K562 (cell line): ENCODE measurements around the gene FAAP100. TPM values are rescaled to one million over a fixed set of nuclear protein-coding genes. Genes with fewer than 3 reads are reported as not detected.

Experiments used
- DIDO1 ChIP-seq: fragments of 450-650 bp; IDR thresholded peaks from 2 replicates; pipeline ENCODE4 v1.6.1; 2016; ENCODE audit warnings: low read depth, missing biosample characterization, missing genetic modification characterization
- ETS2 ChIP-seq: IDR thresholded peaks from 2 replicates; pipeline ENCODE4 v1.6.1; 2016; ENCODE audit warnings: borderline replicate concordance, missing genetic modification characterization, mild to moderate bottlenecking, moderate library complexity, missing compliant biosample characterization; ENCODE audit not compliant: poor library complexity, severe bottlenecking
- FOS ChIP-seq: IDR thresholded peaks from 3 replicates; pipeline ENCODE4 v1.6.1; 2011; ENCODE audit not compliant: insufficient read length; ENCODE audit errors: extremely low read depth
- GABPB1 ChIP-seq: sonication (generic); formaldehyde crosslinking; IDR thresholded peaks from 2 replicates; pipeline ENCODE4 v1.8.0; 2022; ENCODE audit warnings: mild to moderate bottlenecking, missing genetic modification reagents
- HNRNPLL ChIP-seq: fragments of 200-400 bp; formaldehyde crosslinking; IDR thresholded peaks from 2 replicates; pipeline ENCODE4 v1.6.1; 2017; ENCODE audit warnings: low read length, low read depth, mild to moderate bottlenecking; ENCODE audit not compliant: poor library complexity, severe bottlenecking
- KDM1A ChIP-seq, 2 experiments: fragments of 450-650 bp; IDR thresholded peaks; 2 replicates each; pipeline ENCODE4 v1.6.1; 2016; ENCODE audit warnings: mild to moderate bottlenecking in 2 of 2
- KDM5B ChIP-seq: fragments of 200-600 bp; sonication (generic); IDR thresholded peaks from 2 replicates; pipeline ENCODE4 v1.6.1; 2012; ENCODE audit warnings: low read depth, mild to moderate bottlenecking, moderate library complexity, low read length, control low read depth, inconsistent platforms; ENCODE audit not compliant: insufficient replicate concordance
- NR2C2 ChIP-seq, 2 experiments: fragments of 200-800 bp in 1 of 2; sonication (Bioruptor generic) in 1 of 2; sonication (generic) in 1 of 2; formaldehyde crosslinking in 1 of 2; IDR thresholded peaks; 2 replicates each; pipeline versions ENCODE4 v1.6.1 to v1.8.0; 2016 to 2022; ENCODE audit warnings: mild to moderate bottlenecking in 1 of 2, missing compliant biosample characterization in 1 of 2, missing genetic modification characterization in 1 of 2, missing genetic modification reagents in 1 of 2
- PHF20 ChIP-seq: fragments of 450-650 bp; IDR thresholded peaks from 2 replicates; pipeline ENCODE4 v1.6.1; 2018; ENCODE audit not compliant: partially characterized antibody
- POLR2AphosphoS5 ChIP-seq: IDR thresholded peaks from 2 replicates; pipeline ENCODE4 v1.6.1; 2011; ENCODE audit warnings: mild to moderate bottlenecking, low read depth, low read length, moderate library complexity; ENCODE audit not compliant: control insufficient read depth, insufficient read depth
- SLC30A9 ChIP-seq: fragments of 250-450 bp; sonication (Bioruptor Pico); IDR thresholded peaks from 2 replicates; pipeline ENCODE4 v1.8.0; 2022; ENCODE audit warnings: mild to moderate bottlenecking, moderate library complexity
- TCF7 ChIP-seq: sonication (generic); IDR thresholded peaks from 2 replicates; pipeline ENCODE4 v1.6.1; 2016; ENCODE audit warnings: antibody characterized with exemption, borderline replicate concordance
- YY1 ChIP-seq, 3 experiments: IDR thresholded peaks; 2 replicates each; pipeline ENCODE4 v1.6.1; 2011; ENCODE audit warnings: low read length in 2 of 3, mild to moderate bottlenecking in 2 of 3, moderate library complexity in 2 of 3, borderline replicate concordance in 1 of 3, control low read depth in 1 of 3, low read depth in 1 of 3; ENCODE audit not compliant: insufficient read depth in 3 of 3, insufficient replicate concordance in 2 of 3, control insufficient read depth in 1 of 3, insufficient read length in 1 of 3; ENCODE audit errors: extremely low read depth in 1 of 3
- ZFPM2 ChIP-seq: fragments of 250-450 bp; sonication (Bioruptor Pico); IDR thresholded peaks from 2 replicates; pipeline ENCODE4 v1.5.1; 2022; ENCODE audit warnings: mild to moderate bottlenecking
- ZNF79 ChIP-seq: fragments of 250-450 bp; sonication (Bioruptor Pico); IDR thresholded peaks from 2 replicates; pipeline ENCODE4 v1.4.0; 2020; ENCODE audit warnings: low read depth, mild to moderate bottlenecking, moderate library complexity
- polyA plus RNA-seq, 8 experiments: library from polyadenylated mRNA; depleted of rRNA in 4 of 8; stranded (reverse) in 5 of 8; unstranded in 3 of 8; fragments of >200 nt; fragmentation: Nextera tagmentation in 2 of 8; fragmentation: Illumina TruSeq in 1 of 8; extraction: Ambion mirVana in 2 of 8; extraction: Trizol in 1 of 8; gene quantifications; 2 replicates each; pipeline versions ENCODE4 v1.2.1 to v1.2.3, GENCODE V29; 2011 to 2014; ENCODE audit warnings: inconsistent platforms in 1 of 8, missing spikeins in 1 of 8
- total RNA-seq, 7 experiments: library from RNA; depleted of rRNA in 6 of 7; stranded (reverse); fragments of >200 nt in 6 of 7; fragmentation: Illumina TruSeq in 2 of 7; extraction: Trizol in 2 of 7; gene quantifications; 2 replicates each; pipeline versions ENCODE4 v1.2.1 to v1.2.3, GENCODE V29; 2011 to 2021; ENCODE audit warnings: low replicate concordance in 1 of 7
- TF ChIP-seq, protein P1 (sequence below), 2 experiments: fragments of 150-350 bp in 1 of 2; IDR thresholded peaks; 2 replicates each; pipeline ENCODE4 v1.6.1; 2012 to 2016; ENCODE audit warnings: low read depth in 2 of 2, low read length in 2 of 2, mild to moderate bottlenecking in 1 of 2, moderate library complexity in 1 of 2
- TF ChIP-seq, protein P2 (sequence below), 2 experiments: fragments of 200-800 bp in 1 of 2; sonication (Bioruptor generic) in 1 of 2; sonication (generic) in 1 of 2; formaldehyde crosslinking in 1 of 2; IDR thresholded peaks in 1 of 2; conservative IDR thresholded peaks in 1 of 2; 2 replicates each; pipeline versions ENCODE4 v1.5.0 to v1.6.1; 2016 to 2020; ENCODE audit warnings: missing compliant biosample characterization in 1 of 2, missing genetic modification characterization in 1 of 2, missing genetic modification reagents in 1 of 2
- TF ChIP-seq, protein P3 (sequence below): fragments of 450-650 bp; IDR thresholded peaks from 2 replicates; pipeline ENCODE4 v1.6.1; 2014; ENCODE audit warnings: low read depth, mild to moderate bottlenecking, moderate library complexity, borderline replicate concordance

The FAAP100 gene
- total and polyA plus RNA-seq, 9 of the 15 experiments (the other 6 are each of a cell fraction or from before 2014, with no cell fraction given), result 0.31 to 51.2 (median 12.6) TPM

DNA sequence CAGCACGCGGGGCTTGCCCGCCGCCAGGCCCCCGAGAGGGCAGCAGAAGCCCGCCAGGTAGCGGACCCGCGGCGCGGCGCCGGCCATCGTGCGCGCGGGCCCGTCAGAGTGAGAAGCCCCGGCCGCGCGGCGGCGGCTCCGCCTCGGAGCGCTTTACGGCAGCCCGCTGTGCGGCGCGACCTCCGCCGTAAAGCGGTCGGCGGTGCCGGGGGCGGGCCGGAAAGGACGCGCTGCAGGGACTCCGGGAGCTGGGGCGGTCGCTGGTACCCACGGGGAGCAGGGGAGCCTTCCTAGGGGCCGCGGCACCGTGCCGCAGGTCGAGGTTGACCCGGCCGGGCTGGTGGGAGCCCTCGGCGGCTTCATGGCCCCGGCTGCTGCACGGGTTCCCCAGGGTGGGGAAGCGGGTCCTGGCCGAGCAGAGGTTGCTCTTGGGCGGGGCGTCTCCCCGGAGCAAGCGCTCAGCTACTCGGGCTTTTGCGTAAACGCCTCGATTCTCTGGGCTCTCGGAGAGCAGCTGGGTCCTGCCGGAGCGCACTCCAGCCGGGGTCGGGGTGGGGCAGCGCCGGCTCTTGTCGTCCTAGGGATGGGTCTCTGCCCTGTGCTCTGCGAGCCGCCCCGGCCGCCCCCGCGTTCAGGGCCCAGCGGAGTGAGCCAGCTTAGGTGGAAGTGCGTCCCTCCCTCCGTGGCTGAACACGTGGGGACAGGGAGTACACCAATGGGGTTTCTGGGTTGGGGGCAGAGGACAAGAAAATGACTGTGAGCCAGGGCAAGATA, at the start of gene FAAP100 (continued):
- TF ChIP-seq SLC30A9 (no peak), PHF20 (peak; percentile 23), DIDO1 (tag) (no peak), KDM1A (IDR thresholded peaks at IDR 0.05) (no peak), NR2C2 (CRISPR knock-in tag; IDR thresholded peaks at IDR 0.05) (no peak), NR2C2 (tag; IDR thresholded peaks at IDR 0.05) (peak; percentile 57; the same call in 1 of the 2 replicates), ZNF79 (CRISPR knock-in tag) (no peak), ZFPM2 (CRISPR knock-in tag) (no peak), ETS2 (tag) (no peak), YY1 (IDR thresholded peaks at IDR 0.05; ENCODE audit: borderline replicate concordance in 1 of 3, control insufficient read depth in 1 of 3, extremely low read depth in 1 of 3, insufficient read depth in 3 of 3, insufficient read length in 1 of 3, insufficient replicate concordance in 2 of 3, low read depth in 1 of 3, low read length in 2 of 3) (peak; percentile 36 to 81 (median 79)), TCF7 (0 out of 2 replicates have a peak, but pooled peaks have one; percentile 21), KDM5B (peak; percentile 94), POLR2AphosphoS5 (peak; percentile 63; the same call in 1 of the 2 replicates), GABPB1 (CRISPR knock-in tag) (peak; percentile 51; the same call in 1 of the 2 replicates), HNRNPLL (peak; percentile 96), FOS (peak; percentile 21)
- TF ChIP-seq, protein P1, sequence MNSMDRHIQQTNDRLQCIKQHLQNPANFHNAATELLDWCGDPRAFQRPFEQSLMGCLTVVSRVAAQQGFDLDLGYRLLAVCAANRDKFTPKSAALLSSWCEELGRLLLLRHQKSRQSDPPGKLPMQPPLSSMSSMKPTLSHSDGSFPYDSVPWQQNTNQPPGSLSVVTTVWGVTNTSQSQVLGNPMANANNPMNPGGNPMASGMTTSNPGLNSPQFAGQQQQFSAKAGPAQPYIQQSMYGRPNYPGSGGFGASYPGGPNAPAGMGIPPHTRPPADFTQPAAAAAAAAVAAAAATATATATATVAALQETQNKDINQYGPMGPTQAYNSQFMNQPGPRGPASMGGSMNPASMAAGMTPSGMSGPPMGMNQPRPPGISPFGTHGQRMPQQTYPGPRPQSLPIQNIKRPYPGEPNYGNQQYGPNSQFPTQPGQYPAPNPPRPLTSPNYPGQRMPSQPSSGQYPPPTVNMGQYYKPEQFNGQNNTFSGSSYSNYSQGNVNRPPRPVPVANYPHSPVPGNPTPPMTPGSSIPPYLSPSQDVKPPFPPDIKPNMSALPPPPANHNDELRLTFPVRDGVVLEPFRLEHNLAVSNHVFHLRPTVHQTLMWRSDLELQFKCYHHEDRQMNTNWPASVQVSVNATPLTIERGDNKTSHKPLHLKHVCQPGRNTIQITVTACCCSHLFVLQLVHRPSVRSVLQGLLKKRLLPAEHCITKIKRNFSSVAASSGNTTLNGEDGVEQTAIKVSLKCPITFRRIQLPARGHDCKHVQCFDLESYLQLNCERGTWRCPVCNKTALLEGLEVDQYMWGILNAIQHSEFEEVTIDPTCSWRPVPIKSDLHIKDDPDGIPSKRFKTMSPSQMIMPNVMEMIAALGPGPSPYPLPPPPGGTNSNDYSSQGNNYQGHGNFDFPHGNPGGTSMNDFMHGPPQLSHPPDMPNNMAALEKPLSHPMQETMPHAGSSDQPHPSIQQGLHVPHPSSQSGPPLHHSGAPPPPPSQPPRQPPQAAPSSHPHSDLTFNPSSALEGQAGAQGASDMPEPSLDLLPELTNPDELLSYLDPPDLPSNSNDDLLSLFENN (IDR thresholded peaks at IDR 0.05; ENCODE audit: low read depth in 2 of 2, low read length in 2 of 2), result peak in 1 of 2 experiments; percentile 59; a peak in 1 of 4 replicates
- TF ChIP-seq, protein P2, sequence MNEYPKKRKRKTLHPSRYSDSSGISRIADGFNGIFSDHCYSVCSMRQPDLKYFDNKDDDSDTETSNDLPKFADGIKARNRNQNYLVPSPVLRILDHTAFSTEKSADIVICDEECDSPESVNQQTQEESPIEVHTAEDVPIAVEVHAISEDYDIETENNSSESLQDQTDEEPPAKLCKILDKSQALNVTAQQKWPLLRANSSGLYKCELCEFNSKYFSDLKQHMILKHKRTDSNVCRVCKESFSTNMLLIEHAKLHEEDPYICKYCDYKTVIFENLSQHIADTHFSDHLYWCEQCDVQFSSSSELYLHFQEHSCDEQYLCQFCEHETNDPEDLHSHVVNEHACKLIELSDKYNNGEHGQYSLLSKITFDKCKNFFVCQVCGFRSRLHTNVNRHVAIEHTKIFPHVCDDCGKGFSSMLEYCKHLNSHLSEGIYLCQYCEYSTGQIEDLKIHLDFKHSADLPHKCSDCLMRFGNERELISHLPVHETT (CRISPR knock-in tag; conservative IDR thresholded peaks at IDR 0.05 in 1 of 2, IDR thresholded peaks at IDR 0.05 in 1 of 2), result 0 out of 4 replicates have a peak, but pooled peaks of 1 of the 2 experiments have one; percentile 62
- TF ChIP-seq, protein P3, sequence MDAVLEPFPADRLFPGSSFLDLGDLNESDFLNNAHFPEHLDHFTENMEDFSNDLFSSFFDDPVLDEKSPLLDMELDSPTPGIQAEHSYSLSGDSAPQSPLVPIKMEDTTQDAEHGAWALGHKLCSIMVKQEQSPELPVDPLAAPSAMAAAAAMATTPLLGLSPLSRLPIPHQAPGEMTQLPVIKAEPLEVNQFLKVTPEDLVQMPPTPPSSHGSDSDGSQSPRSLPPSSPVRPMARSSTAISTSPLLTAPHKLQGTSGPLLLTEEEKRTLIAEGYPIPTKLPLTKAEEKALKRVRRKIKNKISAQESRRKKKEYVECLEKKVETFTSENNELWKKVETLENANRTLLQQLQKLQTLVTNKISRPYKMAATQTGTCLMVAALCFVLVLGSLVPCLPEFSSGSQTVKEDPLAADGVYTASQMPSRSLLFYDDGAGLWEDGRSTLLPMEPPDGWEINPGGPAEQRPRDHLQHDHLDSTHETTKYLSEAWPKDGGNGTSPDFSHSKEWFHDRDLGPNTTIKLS, result 0 out of 2 replicates have a peak, but pooled peaks have one; percentile 74
